Measurements from ENCODE around the gene AKAP13. TPM values are rescaled to one million over a fixed set of nuclear protein-coding genes. Genes with fewer than 3 reads are reported as not detected.

Gene AKAP13
- total and polyA plus RNA-seq, 7 donors = 21.6 to 142 (median 98.5) TPM

DNA sequence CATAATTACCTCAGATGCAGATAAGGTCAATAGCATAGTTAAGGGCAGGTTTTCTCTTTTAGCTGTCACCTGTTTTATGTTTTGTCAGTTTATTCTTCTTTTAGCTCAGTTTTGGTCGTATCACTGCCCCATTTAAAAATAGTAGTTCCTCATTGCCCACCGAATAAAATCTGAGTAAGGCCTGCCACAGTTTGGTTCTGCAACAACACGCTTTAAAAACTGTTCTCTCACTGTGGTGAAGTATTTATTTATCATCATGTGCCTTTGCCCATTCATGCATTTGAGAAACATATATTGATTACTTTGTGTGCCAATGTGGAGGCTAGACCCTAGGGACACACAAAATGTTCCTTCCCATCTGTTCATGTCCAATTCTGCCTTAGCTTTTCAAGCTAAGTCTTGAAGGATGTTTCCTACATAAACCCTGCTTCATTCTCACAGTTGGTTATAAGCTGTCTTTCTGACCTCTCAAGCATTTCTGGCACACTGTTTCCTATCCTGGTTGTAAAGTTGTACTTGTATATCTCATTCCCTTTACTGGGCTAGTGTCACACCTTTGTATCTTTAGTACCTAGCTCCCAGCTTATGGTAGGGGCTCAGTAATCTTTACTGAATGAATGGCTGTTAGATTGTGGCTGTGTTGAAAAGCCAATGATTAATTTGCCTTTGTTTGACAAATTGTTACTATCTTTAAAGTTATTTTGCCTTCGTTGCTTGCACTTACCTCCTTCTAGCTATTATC, 23.9 kb downstream of the AKAP13 start:
- H3K27me3 ChIP-seq = no peaks in the 10 kb centered on the region
- TF ChIP-seq, protein P1, sequence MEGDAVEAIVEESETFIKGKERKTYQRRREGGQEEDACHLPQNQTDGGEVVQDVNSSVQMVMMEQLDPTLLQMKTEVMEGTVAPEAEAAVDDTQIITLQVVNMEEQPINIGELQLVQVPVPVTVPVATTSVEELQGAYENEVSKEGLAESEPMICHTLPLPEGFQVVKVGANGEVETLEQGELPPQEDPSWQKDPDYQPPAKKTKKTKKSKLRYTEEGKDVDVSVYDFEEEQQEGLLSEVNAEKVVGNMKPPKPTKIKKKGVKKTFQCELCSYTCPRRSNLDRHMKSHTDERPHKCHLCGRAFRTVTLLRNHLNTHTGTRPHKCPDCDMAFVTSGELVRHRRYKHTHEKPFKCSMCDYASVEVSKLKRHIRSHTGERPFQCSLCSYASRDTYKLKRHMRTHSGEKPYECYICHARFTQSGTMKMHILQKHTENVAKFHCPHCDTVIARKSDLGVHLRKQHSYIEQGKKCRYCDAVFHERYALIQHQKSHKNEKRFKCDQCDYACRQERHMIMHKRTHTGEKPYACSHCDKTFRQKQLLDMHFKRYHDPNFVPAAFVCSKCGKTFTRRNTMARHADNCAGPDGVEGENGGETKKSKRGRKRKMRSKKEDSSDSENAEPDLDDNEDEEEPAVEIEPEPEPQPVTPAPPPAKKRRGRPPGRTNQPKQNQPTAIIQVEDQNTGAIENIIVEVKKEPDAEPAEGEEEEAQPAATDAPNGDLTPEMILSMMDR (IDR thresholded peaks at IDR 0.05) = no peak
- no peak for TF ChIP-seq POLR2AphosphoS5 (IDR thresholded peaks at IDR 0.05)
- TF ChIP-seq EP300 (IDR thresholded peaks at IDR 0.05) = no peak
- no peak for TF ChIP-seq POLR2A (IDR thresholded peaks at IDR 0.05)
- peak overlapping the region in 3 of 4 donors; percentile 51 to 64 (median 56) for H3K27ac ChIP-seq
- no peak overlapping the region for H3K4me3 ChIP-seq
- intact Hi-C loops (cut with DNase I) = no loop called here
- 28 to 39% methylated on average over 4 of the region's 4 CpGs for WGBS, 2 donors
- no peak for DNase-seq
- no peaks in the 10 kb centered on the region for H3K9me3 ChIP-seq
- H3K36me3 ChIP-seq = no peaks in the 10 kb centered on the region
- peaks cover 0 to 75% (median 64%) of the 10 kb centered on the region in 4 donors for H3K4me1 ChIP-seq

DNA sequence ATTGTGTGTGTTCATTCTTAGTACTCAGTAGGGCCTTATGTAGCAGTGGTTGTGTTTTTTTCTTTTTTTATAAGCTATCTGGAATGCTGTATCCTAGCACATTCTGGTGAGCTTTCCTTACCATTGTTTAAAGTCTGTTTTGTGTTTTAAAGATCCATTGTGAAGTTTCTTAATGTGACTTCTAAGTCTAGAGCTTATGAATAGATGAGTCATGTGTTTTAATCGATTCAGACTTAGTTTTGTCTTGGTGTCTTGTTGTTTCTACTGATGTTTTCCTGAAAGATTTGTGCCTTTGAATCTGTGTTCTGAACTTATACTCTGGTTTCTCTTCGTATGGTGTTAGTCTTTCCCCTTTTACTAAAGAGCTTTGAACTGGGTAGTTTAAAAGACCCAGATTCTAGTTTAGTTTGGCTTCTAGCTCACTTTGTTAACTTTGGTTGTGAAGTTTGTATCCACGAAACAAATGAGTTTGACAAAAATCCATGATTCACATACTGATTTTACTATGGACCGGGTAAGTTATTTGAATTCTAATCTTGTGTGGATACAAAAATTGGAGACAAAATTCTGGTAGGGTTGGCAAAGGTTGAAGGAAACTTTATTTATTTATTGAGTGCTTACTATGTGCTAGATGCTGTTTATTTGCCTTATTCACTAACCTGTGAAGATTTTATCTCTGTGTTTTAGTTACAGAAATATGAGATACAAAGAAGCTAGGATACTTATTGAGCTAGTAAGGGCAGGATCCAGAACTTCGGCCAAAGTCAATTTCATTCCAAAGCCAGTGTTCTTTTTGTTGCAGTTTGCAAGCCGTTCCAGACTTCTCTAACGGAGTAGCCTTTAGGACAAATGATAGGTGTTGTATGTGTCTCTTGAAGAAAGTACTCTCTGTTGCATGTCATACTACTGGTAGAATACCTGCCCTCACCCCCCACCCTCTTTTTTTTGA, 24.8 kb downstream of the AKAP13 start:
- no peaks in the 10 kb centered on the region for H3K9me3 ChIP-seq
- WGBS, 2 donors = 72 to 73% methylated on average over 7 of the region's 7 CpGs
- H3K4me3 ChIP-seq = no peak overlapping the region
- peaks cover 0 to 75% (median 64%) of the 10 kb centered on the region in 4 donors for H3K4me1 ChIP-seq
- H3K27me3 ChIP-seq = no peaks in the 10 kb centered on the region
- H3K27ac ChIP-seq = peak overlapping the region in 3 of 4 donors; percentile 51 to 64 (median 56)
- no peak for DNase-seq
- no peak for TF ChIP-seq EP300 (IDR thresholded peaks at IDR 0.05)
- no peak for TF ChIP-seq POLR2A (IDR thresholded peaks at IDR 0.05)
- no peaks in the 10 kb centered on the region for H3K36me3 ChIP-seq
- intact Hi-C loops (cut with DNase I) = no loop called here

DNA sequence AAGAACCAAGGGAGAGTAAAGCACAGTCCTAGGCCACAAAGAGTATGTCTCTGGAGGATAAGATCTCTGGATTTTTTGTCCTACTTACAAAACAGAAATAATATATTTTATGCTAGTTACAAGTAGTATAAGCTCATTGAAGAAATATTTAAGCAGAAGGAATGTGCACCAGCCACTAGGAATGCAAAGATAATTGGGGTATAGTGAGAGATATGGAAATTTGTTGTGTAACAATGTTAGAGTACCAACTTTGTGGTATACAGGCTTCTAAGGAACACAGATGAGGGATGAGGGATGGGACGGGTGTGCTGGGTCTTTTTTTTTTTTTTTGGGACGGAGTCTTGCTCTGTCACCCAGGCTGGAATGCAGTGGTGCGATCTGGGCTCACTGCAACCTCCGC, 26.5 kb downstream of the AKAP13 start:
- TF ChIP-seq POLR2A (IDR thresholded peaks at IDR 0.05) = no peak
- no peak for TF ChIP-seq POLR2AphosphoS5 (IDR thresholded peaks at IDR 0.05)
- TF ChIP-seq EP300 (IDR thresholded peaks at IDR 0.05) = no peak
- TF ChIP-seq, protein P1 (IDR thresholded peaks at IDR 0.05) = no peak
- Histone ChIP-seq H3K4me3 (no peak overlapping the region), H3K36me3 (no peaks in the 10 kb centered on the region), H3K9me3 (no peaks in the 10 kb centered on the region), H3K4me1 (peaks cover 0 to 64% (median 54%) of the 10 kb centered on the region in 4 donors), H3K27me3 (no peaks in the 10 kb centered on the region), H3K27ac (peak overlapping the region in 2 of 4 donors; percentile 28 to 64)
- 96 to 100% methylated on average over 3 to 4 of the region's 4 CpGs for WGBS, 2 donors
- no peak for DNase-seq
- intact Hi-C loops (cut with DNase I) = no loop called here

DNA sequence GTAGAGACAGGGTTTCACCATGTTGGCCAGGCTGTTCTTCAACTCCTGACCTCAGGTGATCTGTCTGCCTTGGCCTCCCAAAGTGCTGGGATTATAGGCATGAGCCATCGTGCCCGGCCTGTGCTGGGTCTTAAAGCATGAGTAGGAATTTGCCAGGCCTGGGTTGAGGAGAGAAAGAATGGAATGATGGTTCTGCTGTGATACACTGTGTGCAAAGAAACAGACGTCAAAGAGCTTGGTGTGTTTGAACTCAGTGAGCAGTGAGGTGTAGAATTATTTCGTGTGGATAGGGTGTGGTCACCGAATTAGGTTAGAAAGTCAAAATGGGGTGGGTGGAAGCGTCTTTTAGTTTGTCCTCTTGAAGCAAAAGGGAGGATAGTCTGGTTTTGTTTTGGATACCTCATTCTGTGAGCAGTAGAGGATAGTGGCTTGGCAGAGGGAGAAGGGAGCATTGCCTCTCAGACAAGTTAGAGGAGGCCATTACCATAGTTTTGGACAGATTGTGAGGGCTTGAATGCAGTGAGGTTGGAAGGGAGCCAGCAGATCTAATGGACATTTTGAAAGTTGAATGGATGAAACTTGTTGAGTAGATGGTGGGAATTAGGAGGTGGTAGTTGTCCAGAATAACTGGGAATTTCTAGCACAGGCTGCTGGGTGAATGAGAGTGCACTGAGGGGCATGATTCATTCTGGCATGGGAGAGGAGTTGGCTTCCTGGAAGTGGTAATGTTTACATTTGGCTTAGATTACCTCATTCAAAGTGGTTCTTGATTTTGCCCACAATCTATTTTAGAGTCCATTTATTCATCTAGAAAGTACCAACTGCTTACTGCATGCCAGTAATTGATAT, 27.2 kb downstream of the AKAP13 start:
- H3K9me3 ChIP-seq = no peaks in the 10 kb centered on the region
- H3K27me3 ChIP-seq = no peaks in the 10 kb centered on the region
- no peak overlapping the region for H3K4me3 ChIP-seq
- TF ChIP-seq POLR2AphosphoS5 (IDR thresholded peaks at IDR 0.05) (peak in 2 of 4 donors; percentile 12 to 24), POLR2A (IDR thresholded peaks at IDR 0.05) (no peak)
- no peak for DNase-seq
- intact Hi-C loops (cut with DNase I) = no loop called here
- H3K4me1 ChIP-seq = peaks cover 0 to 62% (median 48%) of the 10 kb centered on the region in 4 donors
- peak overlapping the region in 3 of 4 donors; percentile 28 to 64 (median 33) for H3K27ac ChIP-seq
- WGBS, 2 donors = 76 to 93% methylated on average over 6 of the region's 6 CpGs
- H3K36me3 ChIP-seq = no peaks in the 10 kb centered on the region

DNA sequence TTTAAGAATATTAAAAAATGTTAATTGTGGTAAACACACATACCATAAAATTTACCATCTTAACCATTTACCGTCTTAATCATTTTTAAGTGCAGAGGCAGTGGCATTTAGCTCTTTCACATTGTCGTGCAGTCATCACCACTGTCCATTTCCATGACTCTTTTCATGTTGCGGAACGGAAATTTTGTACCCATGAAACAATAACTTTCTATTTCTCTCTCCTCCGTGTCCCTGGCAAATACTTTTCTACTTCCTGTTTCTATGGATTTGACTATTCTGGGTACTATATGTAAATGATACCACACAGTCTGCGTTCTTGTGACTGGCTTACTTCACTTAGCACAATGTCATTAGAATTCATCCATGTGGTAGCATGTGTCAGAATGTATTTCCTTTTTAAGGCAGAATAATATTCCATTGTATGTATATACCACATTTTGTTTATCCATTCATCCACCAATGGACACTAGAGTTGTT, 27.9 kb downstream of the AKAP13 start:
- intact Hi-C loops (cut with DNase I) = no loop called here
- DNase-seq = no peak
- Histone ChIP-seq H3K36me3 (no peaks in the 10 kb centered on the region), H3K27me3 (no peaks in the 10 kb centered on the region), H3K4me3 (no peak overlapping the region), H3K27ac (peak overlapping the region in 3 of 4 donors; percentile 28 to 64 (median 33)), H3K9me3 (no peaks in the 10 kb centered on the region), H3K4me1 (peaks cover 0 to 62% (median 49%) of the 10 kb centered on the region in 4 donors)
- WGBS, 2 donors = 63 to 88% methylated on average over 6 of the region's 6 CpGs
- TF ChIP-seq EP300 (IDR thresholded peaks at IDR 0.05) (no peak), POLR2AphosphoS5 (IDR thresholded peaks at IDR 0.05) (no peak), POLR2A (IDR thresholded peaks at IDR 0.05) (no peak)
- TF ChIP-seq, protein P1 (IDR thresholded peaks at IDR 0.05) = no peak
